Calu3 (cell line): ENCODE results near the gene DBNL. TPM values are rescaled to one million over a fixed set of nuclear protein-coding genes. Genes with fewer than 3 reads are reported as not detected.

ENCODE experiments used
- BruUV-seq: library from RNA; stranded (reverse); fragments of 400-500 nt; replicated peaks from 2 replicates; lab custom pipeline; 2021; lab: Mats Ljungman, UMichigan
- CTCF ChIA-PET: fragments of 300-600 bp; sonication (Branson Sonifier 250); formaldehyde crosslinking; loops from one replicate; lab custom pipeline; 2022; ENCODE audit warnings: antibody characterized with exemption; lab: Charles Lee
- DNase-seq: peaks from one replicate; pipeline ENCODE4 v3.0.0; 2022
- H3K27ac Mint-ChIP-seq: one replicate; pipeline ENCODE4 v1.8.0; 2022; ENCODE audit warnings: mixed read lengths; ENCODE audit not compliant: unreplicated experiment
- H3K27me3 Mint-ChIP-seq: one replicate; pipeline ENCODE4 v1.8.0; 2022; ENCODE audit warnings: mixed read lengths; ENCODE audit not compliant: unreplicated experiment
- H3K36me3 Mint-ChIP-seq: one replicate; pipeline ENCODE4 v1.8.0; 2022; ENCODE audit warnings: mild to moderate bottlenecking, moderate library complexity, mixed read lengths; ENCODE audit not compliant: insufficient read depth, unreplicated experiment
- H3K4me1 Mint-ChIP-seq: one replicate; pipeline ENCODE4 v1.8.0; 2022; ENCODE audit warnings: mild to moderate bottlenecking, low read depth, mixed read lengths; ENCODE audit not compliant: unreplicated experiment
- H3K4me3 Mint-ChIP-seq: one replicate; pipeline ENCODE4 v1.8.0; 2022; ENCODE audit warnings: mild to moderate bottlenecking, low read depth, moderate library complexity, mixed read lengths; ENCODE audit not compliant: unreplicated experiment
- H3K9me3 Mint-ChIP-seq: one replicate; pipeline ENCODE4 v1.8.0; 2022; ENCODE audit warnings: low read depth, mixed read lengths; ENCODE audit not compliant: unreplicated experiment
- CTCF ChIP-seq: fragments of 200-600 bp; IDR thresholded peaks from one replicate; pipeline ENCODE4 v1.8.0; 2022; ENCODE audit warnings: antibody characterized with exemption; ENCODE audit not compliant: unreplicated experiment
- intact Hi-C: fragments of 100-400 bp; cut with micrococcal nuclease; formaldehyde crosslinking; loops from one replicate; pipeline ENCODE4 v1.10.0; 2022; ENCODE audit not compliant: unreplicated experiment
- total RNA-seq: library from RNA; stranded (reverse); gene quantifications from 2 replicates; pipeline ENCODE4 v1.2.3, GENCODE V29; 2022

Gene DBNL
- total RNA-seq, 1 experiment from 2014 or later = 164 TPM

- Mint-ChIP-seq H3K4me3 (no peak overlapping the region), H3K36me3 (peaks cover 60% of the 10 kb centered on the region), H3K27me3 (no peaks in the 10 kb centered on the region), H3K27ac (no peak overlapping the region), H3K9me3 (peaks cover 2% of the 10 kb centered on the region), H3K4me1 (no peaks in the 10 kb centered on the region)
- TF ChIP-seq CTCF = no peak
- no peak for DNase-seq
- intact Hi-C loops = no loop called here
- CTCF ChIA-PET = interaction anchor here (1.4 kb wide), 1 partner anchor 8 kb away, joined by 3 read pairs; no protein-coding TSS in a partner anchor
- BruUV-seq = no TSS peak
Measured at GRCh38 chr7:44059219-44060090, 15.0 kb downstream of the DBNL start.

GRCh38 chr7:44060091-44060947, 15.8 kb downstream of the DBNL start:
- Mint-ChIP-seq H3K4me3 (no peak overlapping the region), H3K9me3 (peaks cover 2% of the 10 kb centered on the region), H3K4me1 (no peaks in the 10 kb centered on the region), H3K27me3 (no peaks in the 10 kb centered on the region), H3K36me3 (peaks cover 66% of the 10 kb centered on the region), H3K27ac (no peak overlapping the region)
- BruUV-seq = no TSS peak
- no peak for DNase-seq
- CTCF ChIA-PET = interaction anchor here (1.4 kb wide), 1 partner anchor 9 kb away, joined by 3 read pairs; no protein-coding TSS in a partner anchor
- intact Hi-C loops = no loop called here
- TF ChIP-seq CTCF = no peak

- Mint-ChIP-seq H3K4me1 (no peaks in the 10 kb centered on the region), H3K36me3 (peaks cover 68% of the 10 kb centered on the region), H3K9me3 (peaks cover under 1% of the 10 kb centered on the region), H3K27ac (no peak overlapping the region), H3K4me3 (no peak overlapping the region), H3K27me3 (no peaks in the 10 kb centered on the region)
- no peak for DNase-seq
- intact Hi-C loops = no loop called here
- CTCF ChIA-PET = interaction anchor here (0.6 to 1.4 kb wide), 2 partner anchors 10 to 51 kb away, joined by 3 read pairs; no protein-coding TSS in a partner anchor
- no peak for TF ChIP-seq CTCF
- no TSS peak for BruUV-seq
Measured at GRCh38 chr7:44060948-44061644, 16.6 kb downstream of the DBNL start.

- H3K9me3 Mint-ChIP-seq = no peaks in the 10 kb centered on the region
- CTCF ChIA-PET = interaction anchor here (0.6 to 1.3 kb wide), 2 partner anchors 10 to 51 kb away, joined by 3 read pairs; no protein-coding TSS in a partner anchor
Measured at GRCh38 chr7:44061645-44062179, 17.2 kb downstream of the DBNL start.

More at GRCh38 chr7:44061645-44062179, 17.2 kb downstream of the DBNL start:
- Mint-ChIP-seq H3K36me3 (peaks cover 68% of the 10 kb centered on the region), H3K4me3 (no peak overlapping the region), H3K27me3 (no peaks in the 10 kb centered on the region), H3K27ac (no peak overlapping the region), H3K4me1 (peaks cover 3% of the 10 kb centered on the region)
- no peak for DNase-seq
- TF ChIP-seq CTCF = no peak
- intact Hi-C loops = no loop called here
- no TSS peak for BruUV-seq
